Head of caudate nucleus (tissue), 42 donors: ENCODE measurements around the gene RELA.

Source experiments
- DNase-seq, 42 donors: peaks; one replicate each; pipeline versions ENCODE4 v3.0.0 to v3.0.0-alpha.2; 2020 to 2021; ENCODE audit warnings: mixed read lengths in 7 of 42
- intact Hi-C: fragments of 100-400 bp; cut with DNase I; formaldehyde crosslinking; loops from one replicate; pipeline ENCODE4 v1.15.0; 2022

RELA gene

GRCh38 chr11:65637794-65638419 is 24.8 kb downstream of the RELA start, which contains the start of gene SIPA1:
SIPA1 (plus strand) TSS chr11:65638101; CDS start chr11:65640922, 2,821 bp downstream.
- intact Hi-C loops, result loop anchor here (2.0 kb wide), 1 partner anchor 15 kb away; no protein-coding TSS in a partner anchor
- DNase-seq, result peak in 41 of 42 donors; percentile 31 to 86 (median 71)

- DNase-seq, result no peak
- intact Hi-C loops, result no loop called here
Observed at GRCh38 chr11:65637032-65637557, 25.6 kb downstream of the RELA start.

GRCh38 chr11:65636108-65637031 is 26.3 kb downstream of the RELA start:
- no peak for DNase-seq
- intact Hi-C loops, result no loop called here

GRCh38 chr11:65634905-65635731 is 27.6 kb downstream of the RELA start:
- intact Hi-C loops, result no loop called here

DNA sequence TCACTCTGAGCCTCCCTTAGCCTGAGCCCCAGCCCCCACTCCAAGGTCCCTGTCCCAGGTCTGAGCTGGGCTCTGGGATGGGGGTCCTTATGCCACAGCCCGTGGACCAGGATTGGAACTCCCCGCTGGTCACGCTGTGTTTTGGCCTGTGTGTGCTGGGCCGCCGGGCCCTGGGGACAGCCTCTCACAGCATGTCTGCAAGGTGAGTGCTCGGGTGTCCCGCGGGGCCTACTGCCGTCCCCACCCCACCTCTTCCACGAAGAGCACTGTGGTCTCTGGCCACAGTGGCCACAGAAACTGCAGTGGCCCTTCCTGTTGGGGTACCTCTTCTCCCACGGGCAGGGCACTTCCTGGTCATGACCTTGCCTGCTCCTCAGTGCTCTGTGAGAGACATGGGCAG is 28.3 kb downstream of the RELA start:
- no peak for DNase-seq
- intact Hi-C loops, result no loop called here

More at GRCh38 chr11:65634905-65635731, 27.6 kb downstream of the RELA start:
- no peak for DNase-seq

DNA sequence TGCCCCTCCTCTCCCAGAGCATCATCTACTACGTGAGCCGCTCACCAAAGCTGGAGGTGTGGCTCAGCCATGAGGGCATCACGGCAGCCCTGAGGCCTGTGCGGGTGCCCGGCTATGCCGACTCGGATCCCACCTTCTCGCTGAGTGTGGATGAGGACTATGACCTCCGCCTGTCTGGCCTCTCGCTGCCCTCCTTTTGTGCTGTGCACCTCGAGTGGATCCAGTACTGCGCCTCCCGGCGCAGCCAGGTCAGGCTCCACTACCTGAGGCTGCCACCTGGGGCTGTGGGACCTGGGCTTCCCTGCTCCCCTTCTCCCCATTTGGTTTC is 28.6 kb downstream of the RELA start:
- intact Hi-C loops, result no loop called here
- no peak for DNase-seq

- intact Hi-C loops, result no loop called here
- no peak for DNase-seq
Observed at GRCh38 chr11:65633390-65634108, 29.2 kb downstream of the RELA start.

DNA sequence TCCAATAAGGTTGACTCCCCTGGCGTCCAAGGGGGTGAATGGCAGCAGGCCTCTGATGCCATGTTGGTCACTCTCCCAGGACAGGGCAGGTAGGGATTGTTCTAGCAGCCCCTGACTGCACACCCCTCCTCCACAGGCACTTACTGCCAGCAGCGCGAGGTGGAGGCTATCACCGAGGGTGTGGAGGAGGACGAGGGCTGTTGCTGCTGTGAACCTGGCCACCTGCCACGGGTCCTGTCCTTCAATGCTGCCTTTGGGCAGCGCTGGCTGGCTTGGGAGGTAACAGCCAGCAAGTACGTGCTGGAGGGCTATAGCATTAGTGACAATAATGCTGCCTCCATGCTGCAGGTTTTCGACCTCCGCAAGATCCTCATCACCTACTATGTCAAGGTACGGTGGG is 32.5 kb downstream of the RELA start:
- no peak for DNase-seq

GRCh38 chr11:65629579-65629978 is 33.1 kb downstream of the RELA start:
- DNase-seq, result no peak
- intact Hi-C loops, result loop anchor here (10.0 kb wide), 3 partner anchors 85 to 355 kb away; partner anchors contain the start of gene KAT5

More for the DNA sequence above, 32.5 kb downstream of the RELA start:
- intact Hi-C loops, result no loop called here

DNA sequence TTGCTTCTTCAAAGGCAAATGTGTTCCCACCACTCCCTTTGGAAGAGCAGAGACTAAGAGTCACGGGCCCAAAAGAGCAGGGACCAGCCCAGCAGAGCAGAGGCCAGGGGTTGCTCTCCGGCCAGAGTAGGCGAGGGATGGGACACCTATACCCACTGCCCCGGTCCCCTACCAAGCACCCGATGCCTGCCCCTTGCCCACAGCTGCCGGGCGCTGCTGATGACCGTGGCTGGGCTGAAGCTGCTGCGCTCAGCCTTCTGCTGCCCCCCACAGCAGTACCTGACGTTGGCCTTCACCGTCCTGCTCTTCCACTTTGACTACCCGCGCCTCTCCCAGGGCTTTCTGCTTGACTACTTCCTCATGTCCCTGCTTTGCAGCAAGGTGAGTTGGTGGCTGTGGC is 35.5 kb downstream of the RELA start:
- intact Hi-C loops, result loop anchor here (10.0 kb wide), 3 partner anchors 88 to 358 kb away; partner anchors contain the start of gene KAT5

DNA sequence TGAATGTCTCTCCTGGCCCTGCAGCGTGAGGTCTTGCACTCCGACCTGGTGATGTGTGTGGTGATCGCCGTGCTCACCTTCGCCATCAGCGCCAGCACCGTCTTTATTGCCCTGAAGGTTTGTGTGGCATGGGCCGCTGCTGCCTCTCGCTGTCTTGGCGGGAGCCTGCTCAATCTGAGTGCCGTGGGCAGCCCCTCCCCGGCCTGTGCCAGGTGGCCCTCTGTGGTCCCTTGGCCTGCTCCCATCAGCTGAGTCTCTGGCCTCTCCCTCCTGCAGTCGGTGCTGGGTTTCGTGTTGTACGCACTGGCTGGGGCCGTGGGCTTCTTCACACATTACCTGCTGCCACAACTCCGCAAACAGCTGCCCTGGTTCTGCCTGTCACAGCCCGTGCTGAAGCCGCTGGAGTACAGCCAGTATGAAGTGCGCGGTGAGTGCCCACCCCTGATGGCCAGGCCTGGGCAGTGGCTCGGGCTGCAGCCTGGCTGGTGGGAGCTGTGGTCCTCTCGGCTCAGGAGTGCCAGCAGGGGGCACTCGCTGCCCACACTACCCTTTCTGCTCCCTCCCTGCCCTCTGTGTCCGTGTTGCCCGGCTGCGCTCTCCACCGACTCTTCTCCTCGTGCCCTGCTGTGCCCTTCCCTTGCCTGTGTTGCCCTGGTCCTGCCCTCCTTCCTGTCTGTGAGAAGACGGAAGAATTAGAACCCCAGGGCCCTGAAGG is 36.9 kb downstream of the RELA start:
- intact Hi-C loops, result loop anchor here (10.0 kb wide), 3 partner anchors 89 to 359 kb away; partner anchors contain the start of gene KAT5
- peak; percentile 56 to 90 (median 78) for DNase-seq

More for the DNA sequence above, 35.5 kb downstream of the RELA start:
- no peak for DNase-seq

DNA sequence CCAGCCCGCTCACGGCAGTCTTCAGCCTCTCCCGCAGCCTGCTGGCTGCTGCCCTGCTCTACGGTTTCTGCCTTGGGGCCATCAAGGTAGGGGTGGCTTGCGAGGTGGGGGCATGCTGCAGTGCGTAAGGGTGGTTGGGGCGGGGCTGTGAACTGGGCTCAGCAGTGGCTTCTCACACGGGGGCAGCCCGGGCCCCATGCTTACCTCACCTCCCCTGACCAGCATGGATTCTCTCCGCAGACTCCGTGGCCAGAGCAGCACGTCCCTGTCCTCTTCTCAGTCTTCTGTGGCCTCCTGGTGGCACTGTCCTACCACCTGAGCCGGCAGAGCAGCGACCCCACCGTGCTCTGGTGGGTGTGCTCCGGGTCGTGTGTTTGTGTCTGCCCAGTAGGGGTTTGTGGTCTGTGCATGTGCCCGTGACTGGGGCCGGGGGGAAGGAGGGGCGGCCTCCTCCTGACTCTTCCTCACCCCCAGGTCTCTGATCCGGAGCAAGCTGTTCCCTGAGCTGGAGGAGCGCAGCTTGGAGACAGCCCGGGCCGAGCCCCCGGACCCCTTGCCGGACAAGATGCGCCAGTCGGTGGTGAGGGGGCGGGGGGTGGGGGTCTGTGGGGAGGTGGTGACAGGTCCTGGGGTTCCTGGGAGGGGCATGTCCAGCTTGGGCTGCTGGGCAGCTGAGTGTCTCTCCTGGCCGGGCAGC is 37.6 kb downstream of the RELA start:
- DNase-seq, result no peak
- intact Hi-C loops, result loop anchor here (10.0 kb wide), 3 partner anchors 90 to 360 kb away; partner anchors contain the start of gene KAT5

- intact Hi-C loops, result loop anchor here (10.0 kb wide), 3 partner anchors 91 to 361 kb away; partner anchors contain the start of gene KAT5
- DNase-seq, result no peak
Observed at GRCh38 chr11:65623852-65624616, 38.7 kb downstream of the RELA start.

GRCh38 chr11:65623177-65623576 is 39.5 kb downstream of the RELA start:
- intact Hi-C loops, result loop anchor here (10.0 kb wide), 3 partner anchors 92 to 362 kb away; partner anchors contain the start of gene KAT5
- DNase-seq, result no peak

DNA sequence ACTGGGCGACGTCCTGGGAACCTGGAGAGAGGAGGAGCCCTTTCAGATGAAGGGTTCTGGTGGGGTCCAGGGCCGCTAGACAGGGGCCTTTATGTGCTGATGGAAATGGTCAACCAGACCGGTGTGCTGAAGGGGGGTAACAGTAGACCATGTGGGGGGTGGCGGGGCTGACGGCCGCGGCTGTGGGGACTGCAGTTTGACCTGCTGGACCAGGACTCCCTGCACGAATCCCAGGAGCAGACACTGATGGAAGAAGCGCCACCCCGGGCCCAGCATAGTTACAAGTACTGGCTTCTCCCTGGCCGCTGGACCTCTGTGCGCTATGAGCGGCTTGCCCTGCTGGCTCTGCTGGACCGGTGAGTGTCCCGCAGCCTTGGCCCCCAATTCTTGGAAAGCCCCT is 40.7 kb downstream of the RELA start:
- intact Hi-C loops, result loop anchor here (10.0 kb wide), 3 partner anchors 93 to 363 kb away; partner anchors contain the start of gene KAT5
- no peak for DNase-seq

- intact Hi-C loops, result loop anchor here (10.0 kb wide), 3 partner anchors 93 to 363 kb away; partner anchors contain the start of gene KAT5
Observed at GRCh38 chr11:65621460-65621859, 41.3 kb downstream of the RELA start.

More at GRCh38 chr11:65621460-65621859, 41.3 kb downstream of the RELA start:
- no peak for DNase-seq
